Left ventricle myocardium inferior (tissue), 1 donor: ENCODE results near the gene ALOX12. TPM values are rescaled to one million over a fixed set of nuclear protein-coding genes. Genes with fewer than 3 reads are reported as not detected.

Source experiments
- DNase-seq: peaks from one replicate; pipeline ENCODE4 v3.0.0-alpha.2; 2020
- H3K27ac ChIP-seq: fragments of 200-600 bp; replicated peaks from 2 replicates; pipeline ENCODE4 v1.8.0; 2021
- H3K27me3 ChIP-seq: fragments of 200-600 bp; 2 replicates; pipeline ENCODE4 v1.8.0; 2021; ENCODE audit warnings: low read depth
- H3K36me3 ChIP-seq: fragments of 200-600 bp; 2 replicates; pipeline ENCODE4 v1.8.0; 2021
- H3K4me1 ChIP-seq: fragments of 200-600 bp; 2 replicates; pipeline ENCODE4 v1.8.0; 2021
- H3K4me3 ChIP-seq: fragments of 200-600 bp; 2 replicates; pipeline ENCODE4 v1.8.0; 2021; ENCODE audit warnings: mild to moderate bottlenecking, moderate library complexity
- H3K9me3 ChIP-seq: fragments of 200-600 bp; replicated peaks from 2 replicates; pipeline ENCODE4 v1.8.0; 2021
- intact Hi-C: fragments of 100-400 bp; cut with micrococcal nuclease; formaldehyde crosslinking; loops from one replicate; pipeline ENCODE4 v1.11.0; 2022
- total RNA-seq: library from RNA; stranded (reverse); fragmentation: NEBNext Ultra II Directional; extraction: Animal tissue kit (Norgen Biotek cat#: 25700); gene quantifications from one replicate; pipeline ENCODE4 v1.2.1, GENCODE V29; 2021
- TF ChIP-seq, protein P1 (sequence below): fragments of 200-600 bp; IDR thresholded peaks from 2 replicates; pipeline ENCODE4 v1.8.0; 2021; ENCODE audit warnings: antibody characterized with exemption, mild to moderate bottlenecking, borderline replicate concordance
- donor health status: DM: no; HTN: yes; CAD: no; lungs with severe emphysema.

The ALOX12 gene
- total RNA-seq, 1 donor from 2014 or later: not detected

- TF ChIP-seq, protein P1, sequence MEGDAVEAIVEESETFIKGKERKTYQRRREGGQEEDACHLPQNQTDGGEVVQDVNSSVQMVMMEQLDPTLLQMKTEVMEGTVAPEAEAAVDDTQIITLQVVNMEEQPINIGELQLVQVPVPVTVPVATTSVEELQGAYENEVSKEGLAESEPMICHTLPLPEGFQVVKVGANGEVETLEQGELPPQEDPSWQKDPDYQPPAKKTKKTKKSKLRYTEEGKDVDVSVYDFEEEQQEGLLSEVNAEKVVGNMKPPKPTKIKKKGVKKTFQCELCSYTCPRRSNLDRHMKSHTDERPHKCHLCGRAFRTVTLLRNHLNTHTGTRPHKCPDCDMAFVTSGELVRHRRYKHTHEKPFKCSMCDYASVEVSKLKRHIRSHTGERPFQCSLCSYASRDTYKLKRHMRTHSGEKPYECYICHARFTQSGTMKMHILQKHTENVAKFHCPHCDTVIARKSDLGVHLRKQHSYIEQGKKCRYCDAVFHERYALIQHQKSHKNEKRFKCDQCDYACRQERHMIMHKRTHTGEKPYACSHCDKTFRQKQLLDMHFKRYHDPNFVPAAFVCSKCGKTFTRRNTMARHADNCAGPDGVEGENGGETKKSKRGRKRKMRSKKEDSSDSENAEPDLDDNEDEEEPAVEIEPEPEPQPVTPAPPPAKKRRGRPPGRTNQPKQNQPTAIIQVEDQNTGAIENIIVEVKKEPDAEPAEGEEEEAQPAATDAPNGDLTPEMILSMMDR: no peak
- H3K27ac ChIP-seq: peak overlapping the region; percentile 82
These were observed 28.5 kb downstream of the ALOX12 start for GRCh38 chr17:7024402-7024785.

GRCh38 chr17:7025245-7025644 is 29.4 kb downstream of the ALOX12 start:
- Histone ChIP-seq H3K27me3 (peaks cover 20% of the 10 kb centered on the region), H3K4me1 (peaks cover 90% of the 10 kb centered on the region), H3K4me3 (peak overlapping the region; percentile 68), H3K27ac (peak overlapping the region; percentile 82), H3K9me3 (no peaks in the 10 kb centered on the region), H3K36me3 (peaks cover 4% of the 10 kb centered on the region)
- DNase-seq: no peak
- TF ChIP-seq, protein P1: no peak
- intact Hi-C loops: no loop called here

More at GRCh38 chr17:7024402-7024785, 28.5 kb downstream of the ALOX12 start:
- no peak for DNase-seq
- Histone ChIP-seq H3K36me3 (peaks cover 4% of the 10 kb centered on the region), H3K4me1 (peaks cover 91% of the 10 kb centered on the region), H3K9me3 (no peaks in the 10 kb centered on the region), H3K4me3 (peak overlapping the region; percentile 68), H3K27me3 (peaks cover 20% of the 10 kb centered on the region)
- intact Hi-C loops: no loop called here

DNA sequence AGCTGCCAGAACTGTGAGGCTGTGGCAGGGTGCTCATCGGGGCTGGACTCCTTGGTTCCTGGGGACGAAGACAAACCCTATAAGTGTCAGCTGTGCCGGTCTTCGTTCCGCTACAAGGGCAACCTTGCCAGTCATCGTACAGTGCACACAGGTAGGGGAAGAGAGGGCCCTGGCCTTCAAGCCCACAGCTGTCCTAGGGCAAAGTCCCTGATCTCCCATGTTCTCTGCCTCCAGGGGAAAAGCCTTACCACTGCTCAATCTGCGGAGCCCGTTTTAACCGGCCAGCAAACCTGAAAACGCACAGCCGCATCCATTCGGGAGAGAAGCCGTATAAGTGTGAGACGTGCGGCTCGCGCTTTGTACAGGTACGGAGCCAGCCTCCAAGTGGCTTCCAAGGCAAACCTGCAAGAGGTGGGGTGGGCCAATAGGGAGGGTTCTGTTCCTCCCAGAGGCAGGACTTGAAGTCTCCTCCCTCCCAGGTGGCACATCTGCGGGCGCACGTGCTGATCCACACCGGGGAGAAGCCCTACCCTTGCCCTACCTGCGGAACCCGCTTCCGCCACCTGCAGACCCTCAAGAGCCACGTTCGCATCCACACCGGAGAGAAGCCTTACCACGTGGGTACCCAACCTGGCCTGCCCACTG is 30.7 kb downstream of the ALOX12 start:
- intact Hi-C loops: no loop called here
- Histone ChIP-seq H3K4me1 (peaks cover 79% of the 10 kb centered on the region), H3K27ac (peak overlapping the region; percentile 82), H3K4me3 (peak overlapping the region; percentile 68), H3K27me3 (peaks cover 20% of the 10 kb centered on the region), H3K9me3 (no peaks in the 10 kb centered on the region), H3K36me3 (peaks cover 4% of the 10 kb centered on the region)
- TF ChIP-seq, protein P1: no peak
- DNase-seq: no peak

DNA sequence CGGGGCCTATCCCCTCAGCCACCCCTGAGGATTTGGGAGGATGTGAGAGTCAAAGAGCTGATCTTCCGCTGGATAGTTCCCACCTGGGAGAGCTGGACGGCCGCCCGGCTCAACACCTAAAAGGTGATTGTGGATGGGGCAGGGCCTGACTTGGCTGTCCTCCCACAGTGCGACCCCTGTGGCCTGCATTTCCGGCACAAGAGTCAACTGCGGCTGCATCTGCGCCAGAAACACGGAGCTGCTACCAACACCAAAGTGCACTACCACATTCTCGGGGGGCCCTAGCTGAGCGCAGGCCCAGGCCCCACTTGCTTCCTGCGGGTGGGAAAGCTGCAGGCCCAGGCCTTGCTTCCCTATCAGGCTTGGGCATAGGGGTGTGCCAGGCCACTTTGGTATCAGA is 31.5 kb downstream of the ALOX12 start:
- Histone ChIP-seq H3K4me1 (peaks cover 72% of the 10 kb centered on the region), H3K27ac (peak overlapping the region; percentile 82), H3K9me3 (no peaks in the 10 kb centered on the region), H3K27me3 (peaks cover 17% of the 10 kb centered on the region), H3K36me3 (peaks cover 4% of the 10 kb centered on the region), H3K4me3 (peak overlapping the region; percentile 68)
- TF ChIP-seq, protein P1: no peak
- no peak for DNase-seq
- intact Hi-C loops: no loop called here

DNA sequence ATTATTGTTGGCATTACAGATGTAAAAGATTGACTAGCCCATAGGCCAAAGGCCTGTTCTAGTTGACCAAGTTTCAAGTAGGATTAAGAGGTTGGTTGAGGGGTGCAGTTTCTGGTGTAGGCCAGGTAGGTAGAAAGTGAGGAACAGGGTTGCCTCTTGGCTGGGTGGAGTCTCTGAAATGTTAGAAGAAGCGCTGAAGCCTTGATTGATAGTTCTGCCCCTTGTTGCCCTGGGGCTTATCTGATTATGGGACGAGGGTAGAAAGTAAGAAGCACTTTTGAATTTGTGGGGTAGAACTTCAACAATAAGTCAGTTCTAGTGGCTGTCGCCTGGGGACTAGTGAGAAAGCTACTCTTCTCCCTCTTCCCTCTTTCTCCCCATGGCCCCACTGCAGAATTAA is 33.2 kb downstream of the ALOX12 start:
- Histone ChIP-seq H3K27ac (peak overlapping the region; percentile 82), H3K4me3 (no peak overlapping the region), H3K9me3 (no peaks in the 10 kb centered on the region), H3K36me3 (peaks cover 4% of the 10 kb centered on the region), H3K27me3 (no peaks in the 10 kb centered on the region), H3K4me1 (peaks cover 62% of the 10 kb centered on the region)
- TF ChIP-seq, protein P1: no peak
- intact Hi-C loops: no loop called here
- DNase-seq: no peak
